ENCODE measurements around the gene AFAP1. TPM values are rescaled to one million over a fixed set of nuclear protein-coding genes. Genes with fewer than 3 reads are reported as not detected.

AFAP1 gene
- total RNA-seq, 2 donors from 2014 or later: 29.7 to 43.9 TPM

- TF ChIP-seq CTCF (IDR thresholded peaks at IDR 0.05): no peak
- intact Hi-C loops (cut with DNase I): no loop called here
- Histone ChIP-seq H3K27ac (no peak overlapping the region), H3K4me3 (no peak overlapping the region), H3K9me3 (no peaks in the 10 kb centered on the region), H3K4me1 (no peaks in the 10 kb centered on the region), H3K27me3 (no peaks in the 10 kb centered on the region), H3K9ac (ENCODE audit: low read depth in 2 of 2, low read length in 2 of 2) (no peak overlapping the region), H3K36me3 (no peaks in the 10 kb centered on the region)
- no peak for DNase-seq
Measured at GRCh38 chr4:7876201-7876875, 63.3 kb downstream of the AFAP1 start.

GRCh38 chr4:7874838-7875237, 64.8 kb downstream of the AFAP1 start:
- Histone ChIP-seq H3K9ac (ENCODE audit: low read depth in 2 of 2, low read length in 2 of 2) (no peak overlapping the region), H3K27me3 (no peaks in the 10 kb centered on the region), H3K9me3 (no peaks in the 10 kb centered on the region), H3K4me1 (no peaks in the 10 kb centered on the region), H3K36me3 (no peaks in the 10 kb centered on the region), H3K4me3 (no peak overlapping the region), H3K27ac (no peak overlapping the region)
- no peak for DNase-seq
- TF ChIP-seq CTCF (IDR thresholded peaks at IDR 0.05): no peak
- intact Hi-C loops (cut with DNase I): no loop called here

GRCh38 chr4:7873881-7874280, 65.8 kb downstream of the AFAP1 start:
- no peak overlapping the region for H3K9ac ChIP-seq (ENCODE audit: low read depth in 2 of 2, low read length in 2 of 2)
- H3K4me1 ChIP-seq: no peaks in the 10 kb centered on the region
- no peaks in the 10 kb centered on the region for H3K36me3 ChIP-seq
- no peak for TF ChIP-seq CTCF (IDR thresholded peaks at IDR 0.05)
- H3K27me3 ChIP-seq: no peaks in the 10 kb centered on the region
- no peak overlapping the region for H3K27ac ChIP-seq
- DNase-seq: no peak
- H3K9me3 ChIP-seq: no peaks in the 10 kb centered on the region
- H3K4me3 ChIP-seq: no peak overlapping the region
- intact Hi-C loops (cut with DNase I): no loop called here

- TF ChIP-seq CTCF (IDR thresholded peaks at IDR 0.05): no peak
- H3K36me3 ChIP-seq: no peaks in the 10 kb centered on the region
- no peak overlapping the region for H3K27ac ChIP-seq
- intact Hi-C loops (cut with DNase I): no loop called here
- H3K27me3 ChIP-seq: no peaks in the 10 kb centered on the region
- no peak overlapping the region for H3K9ac ChIP-seq (ENCODE audit: low read depth in 2 of 2, low read length in 2 of 2)
- H3K9me3 ChIP-seq: no peaks in the 10 kb centered on the region
- H3K4me1 ChIP-seq: no peaks in the 10 kb centered on the region
- no peak for DNase-seq
- H3K4me3 ChIP-seq: no peak overlapping the region
Measured at GRCh38 chr4:7872264-7872771, 67.3 kb downstream of the AFAP1 start.

- Histone ChIP-seq H3K9ac (ENCODE audit: low read depth in 2 of 2, low read length in 2 of 2) (no peak overlapping the region), H3K27ac (no peak overlapping the region), H3K36me3 (no peaks in the 10 kb centered on the region), H3K27me3 (no peaks in the 10 kb centered on the region), H3K9me3 (no peaks in the 10 kb centered on the region), H3K4me1 (no peaks in the 10 kb centered on the region), H3K4me3 (no peak overlapping the region)
- no peak for DNase-seq
- intact Hi-C loops (cut with DNase I): no loop called here
- TF ChIP-seq CTCF (IDR thresholded peaks at IDR 0.05): no peak
Measured at GRCh38 chr4:7871356-7871755, 68.3 kb downstream of the AFAP1 start.

Measured in colonic mucosa (tissue), 4 donors.